ENCODE data around the gene CYP2B6. TPM values are rescaled to one million over a fixed set of nuclear protein-coding genes. Genes with fewer than 3 reads are reported as not detected.

The CYP2B6 gene
- total RNA-seq, 4 donors from 2014 or later, result not detected

- no peaks in the 10 kb centered on the region for H3K9me3 ChIP-seq
- 80% methylated on average over 12 of the region's 12 CpGs for WGBS
- no peaks in the 10 kb centered on the region for H3K4me1 ChIP-seq
- no peak overlapping the region for H3K4me3 ChIP-seq
- intact Hi-C loops (cut with DNase I), result no loop called here
- peaks cover 0 to 33% (median 0%) of the 10 kb centered on the region in 4 donors for H3K27me3 ChIP-seq
- peak; percentile 87 for DNase-seq (ENCODE audit: extremely low spot score)
- H3K27ac ChIP-seq (replicated peaks in 1 of 4), result no peak overlapping the region
- no peaks in the 10 kb centered on the region for H3K36me3 ChIP-seq
- no peak for TF ChIP-seq POLR2A (IDR thresholded peaks at IDR 0.05; ENCODE audit: low read depth)
- TF ChIP-seq EP300 (IDR thresholded peaks at IDR 0.05), result no peak
- no peak for TF ChIP-seq POLR2AphosphoS5 (IDR thresholded peaks at IDR 0.05)
- no peak for TF ChIP-seq CTCF (IDR thresholded peaks at IDR 0.05)
These were observed 25.5 kb downstream of the CYP2B6 start for GRCh38 chr19:41016488-41017071.

GRCh38 chr19:41018736-41019290 lies 27.7 kb downstream of the CYP2B6 start:
- peak; percentile 72 for DNase-seq (ENCODE audit: extremely low spot score)
- H3K27ac ChIP-seq (replicated peaks in 1 of 4), result no peak overlapping the region
- intact Hi-C loops (cut with DNase I), result no loop called here
- TF ChIP-seq POLR2AphosphoS5 (IDR thresholded peaks at IDR 0.05) (no peak), POLR2A (IDR thresholded peaks at IDR 0.05; ENCODE audit: low read depth) (no peak), EP300 (IDR thresholded peaks at IDR 0.05) (no peak), CTCF (IDR thresholded peaks at IDR 0.05) (no peak)
- no peak overlapping the region for H3K4me3 ChIP-seq
- 94% methylated on average over 15 of the region's 15 CpGs for WGBS
- no peaks in the 10 kb centered on the region for H3K4me1 ChIP-seq
- H3K36me3 ChIP-seq, result no peaks in the 10 kb centered on the region
- no peaks in the 10 kb centered on the region for H3K9me3 ChIP-seq
- peaks cover 0 to 31% (median 2%) of the 10 kb centered on the region in 4 donors for H3K27me3 ChIP-seq

GRCh38 chr19:41019346-41019745 lies 28.3 kb downstream of the CYP2B6 start:
- H3K4me3 ChIP-seq, result no peak overlapping the region
- H3K4me1 ChIP-seq, result no peaks in the 10 kb centered on the region
- no peaks in the 10 kb centered on the region for H3K36me3 ChIP-seq
- H3K27me3 ChIP-seq, result peaks cover 0 to 37% (median 2%) of the 10 kb centered on the region in 4 donors
- 58% methylated on average over 5 of the region's 5 CpGs for WGBS
- H3K27ac ChIP-seq (replicated peaks in 1 of 4), result no peak overlapping the region
- DNase-seq (ENCODE audit: extremely low spot score), result peak; percentile 80
- intact Hi-C loops (cut with DNase I), result no loop called here
- no peaks in the 10 kb centered on the region for H3K9me3 ChIP-seq
- no peak for TF ChIP-seq CTCF (IDR thresholded peaks at IDR 0.05)

- intact Hi-C loops (cut with DNase I), result no loop called here
- peaks cover 0 to 69% (median 9%) of the 10 kb centered on the region in 4 donors for H3K27me3 ChIP-seq
- 57% methylated on average over 1 of the region's 2 CpGs for WGBS
These were observed 32.1 kb downstream of the CYP2B6 start for GRCh38 chr19:41023193-41023592.

More at GRCh38 chr19:41023193-41023592, 32.1 kb downstream of the CYP2B6 start:
- Histone ChIP-seq H3K9me3 (no peaks in the 10 kb centered on the region), H3K36me3 (no peaks in the 10 kb centered on the region), H3K4me1 (no peaks in the 10 kb centered on the region), H3K27ac (replicated peaks in 1 of 4) (no peak overlapping the region), H3K4me3 (no peak overlapping the region)
- TF ChIP-seq POLR2A (IDR thresholded peaks at IDR 0.05; ENCODE audit: low read depth), result no peak
- TF ChIP-seq POLR2AphosphoS5 (IDR thresholded peaks at IDR 0.05), result no peak
- TF ChIP-seq EP300 (IDR thresholded peaks at IDR 0.05), result no peak
- TF ChIP-seq CTCF (IDR thresholded peaks at IDR 0.05), result no peak
- DNase-seq (ENCODE audit: extremely low spot score), result peak; percentile 42
